ENCODE data around the gene MDH1. TPM values are rescaled to one million over a fixed set of nuclear protein-coding genes. Genes with fewer than 3 reads are reported as not detected.
"Not testable (repeated sequence)": the region's sequence is repeated elsewhere in the genome, so short reads cannot be mapped to it uniquely, and the experiment has no call there.

Gene MDH1
- total and polyA plus RNA-seq, 9 of the 15 experiments (the other 6 are each of a cell fraction or from before 2014, with no cell fraction given) = 191 to 1,225 (median 284) TPM

DNA sequence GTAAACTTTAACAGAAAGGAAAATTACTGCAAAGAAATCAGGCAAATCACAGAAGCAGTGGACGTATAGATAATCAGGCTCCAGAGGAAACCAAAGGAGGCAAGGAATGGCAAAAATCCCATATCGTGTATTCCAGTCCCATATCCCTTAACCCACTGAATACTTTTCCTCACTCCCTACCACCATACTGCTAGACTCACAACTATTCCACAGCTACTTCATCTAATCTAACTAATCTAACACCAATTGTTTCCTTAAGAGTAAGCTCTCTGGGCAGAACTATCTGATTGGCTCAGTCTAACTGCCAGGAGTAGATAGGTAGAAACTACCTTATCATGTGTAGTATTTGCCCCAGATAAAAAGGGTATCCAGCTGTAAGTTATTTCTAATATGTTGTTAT, 16.8 kb upstream of the MDH1 start:
- TF ChIP-seq STAG1 (CRISPR knock-in tag; IDR thresholded peaks at IDR 0.05; ENCODE audit: borderline replicate concordance) = no peak
- no peak for TF ChIP-seq SRSF1 (IDR thresholded peaks at IDR 0.05; ENCODE audit: low read depth, low read length)
- no peak for TF ChIP-seq ZNF184 (CRISPR knock-in tag; IDR thresholded peaks at IDR 0.05)
- 47% methylated on average over 2 of the region's 2 CpGs for WGBS (ENCODE audit: insufficient coverage, low coverage, missing lambda C conversion rate)
- CTCF ChIA-PET (ENCODE audit: low intra/inter-chr PET ratio) = no interaction called here
- BruUV-seq (replicated peaks) = no TSS peak
- no peak for ATAC-seq
- H3K9me1 ChIP-seq (ENCODE audit: control insufficient read depth, insufficient read depth, low read length) = no peaks in the 10 kb centered on the region
- DNase-seq (ENCODE audit: extremely low read depth in 1 of 4, low spot score in 3 of 4) = no peak
- FAIRE-seq = no peak
- no peak overlapping the region for H3K9ac ChIP-seq (ENCODE audit: insufficient read depth in 1 of 2, low read depth in 2 of 2, low read length in 2 of 2)
- no peak overlapping the region for H3K27ac ChIP-seq (ENCODE audit: extremely low read depth, low read depth, low read length)
- H3K4me1 ChIP-seq (replicated peaks in 1 of 2; ENCODE audit: control insufficient read depth in 2 of 2, insufficient read depth in 2 of 2, low read length in 2 of 2) = no peaks in the 10 kb centered on the region; a peak in 1 of 5 replicates
- no peaks in the 10 kb centered on the region for H3K36me3 ChIP-seq (ENCODE audit: control insufficient read depth, insufficient read depth, low read length)
- no peak overlapping the region for H2AFZ ChIP-seq (ENCODE audit: low read depth, low read length)
- no peaks in the 10 kb centered on the region for H4K20me1 ChIP-seq (replicated peaks; ENCODE audit: control insufficient read depth, insufficient read depth, low read length)
- in situ Hi-C loops (cut with MboI) (no loop called here), intact Hi-C loops (cut with micrococcal nuclease) (no loop called here)
- H3K27me3 ChIP-seq (ENCODE audit: control insufficient read depth in 2 of 2, insufficient read depth in 2 of 2, low read length in 2 of 2) = no peaks in the 10 kb centered on the region
- H3K4me2 ChIP-seq (ENCODE audit: insufficient read depth, low read length) = no peak overlapping the region
- no peak overlapping the region for H3K4me3 ChIP-seq
- no peaks in the 10 kb centered on the region for H3K9me3 ChIP-seq (replicated peaks; ENCODE audit: control insufficient read depth, insufficient read depth, low read depth, low read length)
- POLR2A ChIA-PET = interaction anchor here (0.7 kb wide), 1 partner anchor 27 kb away, joined by 3 read pairs; no protein-coding TSS in a partner anchor
- no peaks in the 10 kb centered on the region for H3K79me2 ChIP-seq (ENCODE audit: control insufficient read depth, insufficient read depth, low read length)

DNA sequence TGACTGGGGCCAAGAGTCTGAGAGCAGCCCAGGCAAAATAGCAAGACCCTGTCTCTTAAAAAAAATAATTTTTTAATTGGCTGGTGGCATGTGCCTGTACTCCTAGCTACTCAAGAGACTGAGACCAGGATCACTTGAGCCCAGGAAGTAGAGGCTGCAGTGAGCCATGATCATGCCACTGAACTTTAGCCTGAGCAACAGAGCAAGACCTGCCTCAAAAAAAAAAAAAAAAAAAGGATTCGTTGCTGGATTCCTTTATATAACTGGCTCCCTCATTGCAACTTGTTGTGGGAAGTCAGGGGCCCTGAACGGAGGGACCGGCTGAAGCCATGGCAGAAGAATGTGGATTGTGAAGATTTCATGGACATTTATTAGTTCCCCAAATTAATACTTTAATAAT, 15.7 kb upstream of the MDH1 start:
- intact Hi-C loops (cut with micrococcal nuclease) = not testable (repeated sequence)
- POLR2A ChIA-PET = interaction anchor here (0.6 kb wide), 1 partner anchor 1381 kb away, joined by 4 read pairs; no protein-coding TSS in a partner anchor
- WGBS (ENCODE audit: insufficient coverage, low coverage, missing lambda C conversion rate) = 83% methylated on average over 2 of the region's 3 CpGs

GRCh38 chr2:63573726-63574345, 14.9 kb upstream of the MDH1 start:
- H3K27me3 ChIP-seq (ENCODE audit: control insufficient read depth in 2 of 2, insufficient read depth in 2 of 2, low read length in 2 of 2); FAIRE-seq; in situ Hi-C loops (cut with MboI); H2AFZ ChIP-seq (ENCODE audit: low read depth, low read length); intact Hi-C loops (cut with micrococcal nuclease); BruUV-seq (replicated peaks); ATAC-seq; H3K27ac ChIP-seq (ENCODE audit: extremely low read depth, low read depth, low read length); H3K36me3 ChIP-seq (ENCODE audit: control insufficient read depth, insufficient read depth, low read length); CTCF ChIA-PET (ENCODE audit: low intra/inter-chr PET ratio); H3K4me1 ChIP-seq (replicated peaks in 1 of 2; ENCODE audit: control insufficient read depth in 2 of 2, insufficient read depth in 2 of 2, low read length in 2 of 2); DNase-seq (ENCODE audit: extremely low read depth in 1 of 4, low spot score in 3 of 4); H4K20me1 ChIP-seq (replicated peaks; ENCODE audit: control insufficient read depth, insufficient read depth, low read length); H3K9me3 ChIP-seq (replicated peaks; ENCODE audit: control insufficient read depth, insufficient read depth, low read depth, low read length); H3K79me2 ChIP-seq (ENCODE audit: control insufficient read depth, insufficient read depth, low read length); H3K4me2 ChIP-seq (ENCODE audit: insufficient read depth, low read length); H3K9me1 ChIP-seq (ENCODE audit: control insufficient read depth, insufficient read depth, low read length); H3K9ac ChIP-seq (ENCODE audit: insufficient read depth in 1 of 2, low read depth in 2 of 2, low read length in 2 of 2); H3K4me3 ChIP-seq: not testable (repeated sequence)
- 48% methylated on average over 13 of the region's 13 CpGs for WGBS (ENCODE audit: insufficient coverage, low coverage, missing lambda C conversion rate)
- POLR2A ChIA-PET = interaction anchor here (0.6 kb wide), 1 partner anchor 15 kb away, joined by 3 read pairs; the partner anchor contains the start of gene MDH1

More for the DNA sequence above, 15.7 kb upstream of the MDH1 start:
- H4K20me1 ChIP-seq (replicated peaks; ENCODE audit: control insufficient read depth, insufficient read depth, low read length); H2AFZ ChIP-seq (ENCODE audit: low read depth, low read length); in situ Hi-C loops (cut with MboI); H3K27me3 ChIP-seq (ENCODE audit: control insufficient read depth in 2 of 2, insufficient read depth in 2 of 2, low read length in 2 of 2); ATAC-seq; H3K9me1 ChIP-seq (ENCODE audit: control insufficient read depth, insufficient read depth, low read length); H3K36me3 ChIP-seq (ENCODE audit: control insufficient read depth, insufficient read depth, low read length); H3K79me2 ChIP-seq (ENCODE audit: control insufficient read depth, insufficient read depth, low read length); DNase-seq (ENCODE audit: extremely low read depth in 1 of 4, low spot score in 3 of 4); H3K9ac ChIP-seq (ENCODE audit: insufficient read depth in 1 of 2, low read depth in 2 of 2, low read length in 2 of 2); H3K4me2 ChIP-seq (ENCODE audit: insufficient read depth, low read length); H3K9me3 ChIP-seq (replicated peaks; ENCODE audit: control insufficient read depth, insufficient read depth, low read depth, low read length); H3K4me3 ChIP-seq; BruUV-seq (replicated peaks); FAIRE-seq; H3K27ac ChIP-seq (ENCODE audit: extremely low read depth, low read depth, low read length); H3K4me1 ChIP-seq (replicated peaks in 1 of 2; ENCODE audit: control insufficient read depth in 2 of 2, insufficient read depth in 2 of 2, low read length in 2 of 2); CTCF ChIA-PET (ENCODE audit: low intra/inter-chr PET ratio): not testable (repeated sequence)

Measured in K562 (cell line).